Choroid plexus epithelial cell (primary cell): ENCODE data around the gene FGGY.

ENCODE experiments used
- DNase-seq: peaks from one replicate; pipeline ENCODE4 v3.0.0-alpha.2; 2010; ENCODE audit warnings: low read depth
- H3K4me3 ChIP-seq: 2 replicates; pipeline ENCODE4 v1.5.1; 2011; ENCODE audit warnings: low read depth, mild to moderate bottlenecking, control low read depth, low read length, moderate library complexity
- CTCF ChIP-seq: conservative IDR thresholded peaks from 2 replicates; pipeline ENCODE4 v1.5.1; 2011; ENCODE audit warnings: low read depth, mild to moderate bottlenecking, control low read depth, inconsistent platforms, low read length, moderate library complexity

FGGY gene

GRCh38 chr1:59322394-59322793 is 25.5 kb downstream of the FGGY start:
- no peak for DNase-seq
- no peak for TF ChIP-seq CTCF
- no peak overlapping the region for H3K4me3 ChIP-seq

DNA sequence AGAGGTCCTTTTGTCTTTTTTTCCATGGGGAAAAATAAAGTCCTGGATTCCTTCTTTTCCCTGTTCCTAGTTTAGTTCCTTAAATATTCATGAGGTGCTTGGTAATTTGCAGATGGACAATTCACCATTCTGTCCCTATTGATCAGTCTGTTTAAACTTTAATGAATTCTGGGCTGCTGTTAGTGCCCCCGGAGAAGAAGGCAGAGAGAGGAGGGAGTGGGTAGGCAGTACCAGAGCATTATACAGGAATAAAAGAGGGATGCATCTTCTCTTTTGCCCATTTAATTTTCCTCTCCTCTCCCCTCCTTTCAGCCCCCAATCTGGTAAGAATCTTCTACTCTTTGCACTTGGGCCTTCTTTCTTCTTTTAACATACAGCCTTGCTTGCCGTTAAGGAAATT is 25.9 kb downstream of the FGGY start:
- no peak overlapping the region for H3K4me3 ChIP-seq
- no peak for TF ChIP-seq CTCF
- DNase-seq, result no peak

DNA sequence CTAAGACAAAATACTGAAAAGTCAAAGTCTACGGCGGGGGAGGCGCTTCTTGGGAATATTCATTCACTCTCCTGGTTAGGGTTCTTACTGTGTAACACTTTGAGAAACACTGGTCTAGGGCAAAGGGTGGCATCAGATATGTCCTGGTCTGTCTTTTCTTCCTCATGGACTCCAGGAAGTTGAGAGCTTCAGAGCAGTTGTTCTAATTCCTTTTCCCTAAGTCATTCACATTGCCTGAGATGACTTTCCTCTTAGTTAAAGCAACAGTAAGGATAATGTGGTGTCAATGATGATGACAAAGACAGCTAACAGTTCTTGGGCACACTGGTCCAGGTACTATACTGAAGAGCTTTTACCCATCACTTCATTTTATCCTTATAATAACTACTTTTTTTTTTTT is 27.0 kb downstream of the FGGY start:
- no peak for TF ChIP-seq CTCF
- DNase-seq, result no peak
- no peak overlapping the region for H3K4me3 ChIP-seq

- TF ChIP-seq CTCF, result no peak
- H3K4me3 ChIP-seq, result no peak overlapping the region
- DNase-seq, result no peak
These were observed 31.5 kb downstream of the FGGY start for GRCh38 chr1:59328353-59328752.

- DNase-seq, result no peak
- no peak for TF ChIP-seq CTCF
- H3K4me3 ChIP-seq, result no peak overlapping the region
These were observed 32.6 kb downstream of the FGGY start for GRCh38 chr1:59329412-59330053.

DNA sequence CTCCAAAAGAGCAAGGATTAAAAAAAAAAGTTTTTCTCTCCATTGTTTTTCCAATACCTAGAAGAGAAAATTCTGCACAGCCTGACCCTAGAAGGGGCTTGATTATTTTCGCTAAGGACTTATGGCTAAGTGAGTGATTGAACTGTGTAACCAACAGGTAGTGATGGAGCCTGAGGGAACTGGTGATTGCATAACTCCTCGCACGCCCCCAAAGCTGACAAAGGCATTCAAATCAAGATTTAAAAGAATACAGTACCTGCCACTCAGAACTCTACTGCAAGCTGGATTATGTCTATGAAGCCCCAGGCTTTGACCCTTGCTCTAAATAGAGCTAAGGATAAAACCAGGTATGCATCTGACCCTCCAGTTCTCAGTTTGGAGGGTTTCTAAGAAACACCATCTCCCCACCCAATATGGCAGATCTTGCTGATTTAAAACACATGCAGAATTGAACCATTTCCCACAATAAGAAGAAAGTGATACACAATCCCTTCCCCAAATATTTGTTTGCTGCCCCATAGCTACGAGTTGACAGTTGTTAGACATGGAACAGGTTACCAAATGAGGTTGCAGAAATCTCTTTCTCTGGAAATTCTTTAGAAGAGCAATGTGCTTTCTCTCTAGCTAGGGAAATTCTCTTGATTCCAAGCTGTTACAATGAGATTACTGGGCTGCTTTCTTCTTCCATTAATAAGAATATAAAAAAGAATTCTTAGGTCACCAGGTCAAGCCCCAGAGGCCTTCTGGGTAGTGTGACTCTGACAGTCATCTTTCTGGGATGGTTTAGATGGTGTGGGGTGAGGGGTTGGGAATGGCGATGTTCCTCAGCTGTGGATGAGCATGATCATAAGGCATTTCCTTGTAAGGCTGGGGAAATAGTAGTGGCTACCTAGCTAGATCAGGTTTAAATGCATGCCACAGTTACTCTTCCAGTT is 35.1 kb downstream of the FGGY start:
- no peak for DNase-seq

More for the DNA sequence above, 35.1 kb downstream of the FGGY start:
- TF ChIP-seq CTCF, result no peak
- H3K4me3 ChIP-seq, result no peak overlapping the region
